SK-N-SH (cell line): ENCODE data around the gene IGF1R. TPM values are rescaled to one million over a fixed set of nuclear protein-coding genes. Genes with fewer than 3 reads are reported as not detected.

Experiments
- CTCF ChIA-PET: fragments of 300-600, 350-600 bp; formaldehyde crosslinking; extraction: SDS; loops from one replicate; lab custom pipeline; 2021; lab: Yijun Ruan, JAX
- POLR2A ChIA-PET: fragments of 350-600 bp; sonication (Branson Sonifier 250); formaldehyde crosslinking; extraction: SDS; loops from one replicate; lab custom pipeline; 2020; ENCODE audit warnings: antibody characterized with exemption, inconsistent platforms; lab: Yijun Ruan, JAX
- DNase-seq: peaks from one replicate; pipeline ENCODE4 v3.0.0; 2012
- H2AFZ ChIP-seq: fragments of 200-600 bp; sonication (generic); 2 replicates; pipeline ENCODE4 v1.8.1; 2016; ENCODE audit warnings: antibody characterized with exemption, mild to moderate bottlenecking, low read depth
- H3F3A ChIP-seq: fragments of 200-600 bp; sonication (generic); replicated peaks from 2 replicates; pipeline ENCODE3; 2016; ENCODE audit warnings: antibody characterized with exemption, mild to moderate bottlenecking; ENCODE audit not compliant: insufficient read depth
- H3K27ac ChIP-seq, 2 experiments: fragments of 200-500 bp in 1 of 2; fragments of 200-600 bp in 1 of 2; sonication (Bioruptor generic) in 1 of 2; sonication (generic), shearing (Covaris generic) in 1 of 2; 2 replicates each; pipeline versions ENCODE4 v1.5.1 to v1.6.1; 2014 to 2016; ENCODE audit warnings: low read depth in 2 of 2, inconsistent platforms in 1 of 2, low read length in 1 of 2, mild to moderate bottlenecking in 1 of 2, mixed read lengths in 1 of 2
- H3K27me3 ChIP-seq: fragments of 200-600 bp; sonication (generic), shearing (Covaris generic); 2 replicates; pipeline ENCODE4 v1.6.1; 2016; ENCODE audit warnings: mixed run types; ENCODE audit not compliant: insufficient read depth
- H3K36me3 ChIP-seq, 2 experiments: fragments of 200-500 bp in 1 of 2; fragments of 200-600 bp in 1 of 2; sonication (Bioruptor generic) in 1 of 2; sonication (generic) in 1 of 2; replicated peaks in 1 of 2; 2 replicates each; pipeline versions ENCODE3 to v1.5.1; 2014 to 2016; ENCODE audit warnings: low read length in 1 of 2, mild to moderate bottlenecking in 1 of 2; ENCODE audit not compliant: insufficient read depth in 2 of 2, control insufficient read depth in 1 of 2
- H3K4me1 ChIP-seq, 2 experiments: fragments of 200-500 bp in 1 of 2; fragments of 200-600 bp in 1 of 2; sonication (Bioruptor generic) in 1 of 2; sonication (generic), shearing (Covaris generic) in 1 of 2; 2 replicates each; pipeline versions ENCODE4 v1.5.1 to v1.6.1; 2014 to 2016; ENCODE audit warnings: low read depth in 1 of 2, low read length in 1 of 2, mixed run types in 1 of 2; ENCODE audit not compliant: insufficient read depth in 2 of 2, control insufficient read depth in 1 of 2
- H3K4me2 ChIP-seq: fragments of 200-600 bp; sonication (generic), shearing (Covaris generic); 2 replicates; pipeline ENCODE4 v1.6.1; 2017; ENCODE audit warnings: mixed run types
- H3K4me3 ChIP-seq, 2 experiments: fragments of 200-500 bp in 1 of 2; fragments of 200-600 bp in 1 of 2; sonication (Bioruptor generic) in 1 of 2; sonication (generic), shearing (Covaris generic) in 1 of 2; 2 replicates each; pipeline versions ENCODE4 v1.5.1 to v1.8.1; 2014 to 2016; ENCODE audit warnings: low read depth in 2 of 2, inconsistent platforms in 1 of 2, low read length in 1 of 2, mild to moderate bottlenecking in 1 of 2, mixed read lengths in 1 of 2, moderate library complexity in 1 of 2
- H3K79me2 ChIP-seq: fragments of 200-600 bp; sonication (generic); 2 replicates; pipeline ENCODE4 v1.8.1; 2017; ENCODE audit warnings: mild to moderate bottlenecking; ENCODE audit not compliant: insufficient read depth
- H3K9ac ChIP-seq: fragments of 200-600 bp; sonication (generic); 2 replicates; pipeline ENCODE4 v1.6.1; 2017; ENCODE audit warnings: mixed run types
- H3K9me2 ChIP-seq: fragments of 200-600 bp; sonication (generic); 2 replicates; pipeline ENCODE4 v1.6.1; 2017; ENCODE audit warnings: mixed run types
- H3K9me3 ChIP-seq: fragments of 200-600 bp; sonication (generic); 2 replicates; pipeline ENCODE4 v1.6.1; 2017; ENCODE audit warnings: mixed run types, mild to moderate bottlenecking, moderate library complexity
- H4K20me1 ChIP-seq: fragments of 200-600 bp; sonication (generic); 2 replicates; pipeline ENCODE4 v1.6.1; 2017; ENCODE audit warnings: mild to moderate bottlenecking, mixed run types; ENCODE audit not compliant: insufficient read depth
- CHD2 ChIP-seq: fragments of 150-350 bp; IDR thresholded peaks from 2 replicates; pipeline ENCODE4 v1.6.1; 2018; ENCODE audit warnings: low read length; ENCODE audit not compliant: partially characterized antibody
- EP300 ChIP-seq, 2 experiments: IDR thresholded peaks; 2 replicates each; pipeline versions ENCODE4 v1.4.0 to v1.6.1; 2012; ENCODE audit warnings: borderline replicate concordance in 1 of 2, low read depth in 1 of 2, low read length in 1 of 2
- GATA2 ChIP-seq: sonication (generic); formaldehyde crosslinking; IDR thresholded peaks from 2 replicates; pipeline ENCODE4 v1.5.0; 2020; ENCODE audit warnings: mild to moderate bottlenecking, missing genetic modification reagents
- JUND ChIP-seq: IDR thresholded peaks from 2 replicates; pipeline ENCODE4 v1.4.0; 2012
- MAX ChIP-seq: IDR thresholded peaks from 2 replicates; pipeline ENCODE4 v1.4.0; 2012; ENCODE audit warnings: low read depth
- NFIC ChIP-seq: IDR thresholded peaks from 2 replicates; pipeline ENCODE4 v1.4.0; 2012; ENCODE audit warnings: borderline replicate concordance
- NRF1 ChIP-seq: IDR thresholded peaks from 2 replicates; pipeline ENCODE4 v1.6.1; 2012; ENCODE audit warnings: low read depth, mild to moderate bottlenecking, low read length
- RCOR1 ChIP-seq: fragments of 150-350 bp; IDR thresholded peaks from 2 replicates; pipeline ENCODE4 v1.6.1; 2017; ENCODE audit warnings: antibody characterized with exemption, low read length
- RFX5 ChIP-seq: IDR thresholded peaks from 2 replicates; pipeline ENCODE4 v1.6.1; 2012; ENCODE audit warnings: mild to moderate bottlenecking, improper control_type of control experiment, low read length
- TAF1 ChIP-seq: IDR thresholded peaks from 2 replicates; pipeline ENCODE4 v1.6.1; 2012; ENCODE audit warnings: low read depth, mild to moderate bottlenecking, low read length, moderate library complexity, borderline replicate concordance
- USF1 ChIP-seq: IDR thresholded peaks from 2 replicates; pipeline ENCODE4 v1.4.0; 2012; ENCODE audit warnings: low read depth, borderline replicate concordance
- ZBTB33 ChIP-seq: IDR thresholded peaks from 2 replicates; pipeline ENCODE4 v1.4.0; 2012; ENCODE audit warnings: low read depth, borderline replicate concordance
- WGBS: methylation state at CpG from one replicate; pipeline ENCODE4 v1.1.6; 2017; ENCODE audit warnings: low lambda C conversion rate; 5-methylcytosine and 5-hydroxymethylcytosine counted together
- polyA plus RNA-seq, 3 experiments: library from polyadenylated mRNA; depleted of rRNA; stranded (reverse); fragments of >200 nt; gene quantifications; 2 replicates each; pipeline ENCODE4 v1.2.3, GENCODE V29; 2012
- TF ChIP-seq, protein P1 (sequence below): fragments of 200-600 bp; sonication (generic); IDR thresholded peaks from 2 replicates; pipeline ENCODE4 v1.6.1; 2017; ENCODE audit warnings: antibody characterized with exemption, mild to moderate bottlenecking, moderate library complexity

The IGF1R gene
- polyA plus RNA-seq, 1 of the 3 experiments (the other 2 are of a cell fraction) = 9.5 TPM

DNA sequence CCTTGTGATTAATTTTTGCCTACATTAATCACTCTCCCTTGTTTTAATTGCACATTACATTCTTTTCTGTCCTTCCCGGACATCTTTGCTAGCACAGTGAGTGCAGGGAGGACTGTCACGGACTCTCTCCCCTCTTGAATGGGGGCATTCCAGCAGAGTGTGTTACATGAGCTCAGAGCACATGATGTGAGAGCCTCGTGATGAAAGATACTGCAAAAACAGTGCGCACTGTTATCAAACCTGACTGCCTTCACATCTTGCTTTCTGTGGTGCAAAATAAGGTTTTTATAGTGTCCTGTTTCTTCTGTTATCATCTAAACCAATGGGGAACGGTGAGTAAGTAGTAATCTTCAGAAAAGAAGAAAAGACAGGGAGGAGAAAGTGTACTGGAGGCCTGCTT lies 191.7 kb downstream of the IGF1R start:
- H3K27me3 ChIP-seq = no peaks in the 10 kb centered on the region
- H3K4me3 ChIP-seq = no peak overlapping the region
- H3F3A ChIP-seq = no peaks in the 10 kb centered on the region
- no peaks in the 10 kb centered on the region for H3K36me3 ChIP-seq
- H3K4me2 ChIP-seq = no peak overlapping the region
- POLR2A ChIA-PET = no interaction called here
- no peak for DNase-seq
- H2AFZ ChIP-seq = no peak overlapping the region
- H3K79me2 ChIP-seq = peaks cover 43% of the 10 kb centered on the region
- peaks cover 8% of the 10 kb centered on the region; the same call in 1 of the 2 replicates for H4K20me1 ChIP-seq
- 91% methylated on average over 5 of the region's 5 CpGs for WGBS
- no peak for TF ChIP-seq TAF1
- TF ChIP-seq RCOR1 = no peak
- TF ChIP-seq ZBTB33 = no peak
- no peak for TF ChIP-seq CHD2
- TF ChIP-seq NRF1 = no peak
- TF ChIP-seq, protein P1, sequence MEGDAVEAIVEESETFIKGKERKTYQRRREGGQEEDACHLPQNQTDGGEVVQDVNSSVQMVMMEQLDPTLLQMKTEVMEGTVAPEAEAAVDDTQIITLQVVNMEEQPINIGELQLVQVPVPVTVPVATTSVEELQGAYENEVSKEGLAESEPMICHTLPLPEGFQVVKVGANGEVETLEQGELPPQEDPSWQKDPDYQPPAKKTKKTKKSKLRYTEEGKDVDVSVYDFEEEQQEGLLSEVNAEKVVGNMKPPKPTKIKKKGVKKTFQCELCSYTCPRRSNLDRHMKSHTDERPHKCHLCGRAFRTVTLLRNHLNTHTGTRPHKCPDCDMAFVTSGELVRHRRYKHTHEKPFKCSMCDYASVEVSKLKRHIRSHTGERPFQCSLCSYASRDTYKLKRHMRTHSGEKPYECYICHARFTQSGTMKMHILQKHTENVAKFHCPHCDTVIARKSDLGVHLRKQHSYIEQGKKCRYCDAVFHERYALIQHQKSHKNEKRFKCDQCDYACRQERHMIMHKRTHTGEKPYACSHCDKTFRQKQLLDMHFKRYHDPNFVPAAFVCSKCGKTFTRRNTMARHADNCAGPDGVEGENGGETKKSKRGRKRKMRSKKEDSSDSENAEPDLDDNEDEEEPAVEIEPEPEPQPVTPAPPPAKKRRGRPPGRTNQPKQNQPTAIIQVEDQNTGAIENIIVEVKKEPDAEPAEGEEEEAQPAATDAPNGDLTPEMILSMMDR = no peak
- TF ChIP-seq NFIC = no peak
- no peak for TF ChIP-seq RFX5
- TF ChIP-seq JUND = no peak
- no peak for TF ChIP-seq USF1
- TF ChIP-seq, all 33 proteins: peak for 0
- peaks cover 7 to 27% of the 10 kb centered on the region in 2 experiments for H3K4me1 ChIP-seq
- no peaks in the 10 kb centered on the region for H3K9me3 ChIP-seq
- H3K9me2 ChIP-seq = no peaks in the 10 kb centered on the region
- no peak overlapping the region for H3K9ac ChIP-seq
- no peak overlapping the region for H3K27ac ChIP-seq
- CTCF ChIA-PET = interaction anchor here (1.0 to 1.1 kb wide), 2 partner anchors 45 to 60 kb away, joined by 3 read pairs; no protein-coding TSS in a partner anchor

DNA sequence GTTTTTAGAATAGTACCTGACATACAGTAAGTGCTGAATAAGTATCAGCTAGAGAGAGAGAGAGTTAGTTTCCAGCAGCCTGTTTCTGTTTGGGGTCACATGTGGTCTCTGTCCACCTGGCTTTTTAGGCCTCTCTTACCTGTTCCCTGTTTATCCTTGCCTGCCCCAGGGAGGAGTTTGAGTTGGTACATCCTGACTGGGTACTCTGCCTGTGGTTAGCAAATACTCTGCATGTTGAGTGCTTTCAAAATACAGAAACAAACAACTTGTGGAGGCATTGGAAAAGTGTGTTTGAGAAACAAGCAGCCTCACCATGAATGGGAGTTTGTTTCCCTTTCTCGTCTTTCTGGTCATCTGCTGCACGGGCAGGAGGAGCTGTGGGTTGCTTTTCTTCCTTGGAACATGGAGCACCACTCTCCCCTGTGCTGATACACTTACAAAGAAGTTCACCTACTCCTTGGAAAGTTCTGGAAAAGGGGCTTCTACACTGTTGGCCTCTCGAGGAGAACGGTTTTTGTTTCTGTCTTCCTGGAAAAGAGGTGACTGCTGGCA lies 193.2 kb downstream of the IGF1R start:
- Histone ChIP-seq H3K27ac (no peak overlapping the region), H3K4me2 (no peak overlapping the region), H3K36me3 (no peaks in the 10 kb centered on the region), H3K9me2 (no peaks in the 10 kb centered on the region), H3F3A (no peaks in the 10 kb centered on the region), H3K9me3 (no peaks in the 10 kb centered on the region), H4K20me1 (peaks cover 8% of the 10 kb centered on the region; the same call in 1 of the 2 replicates), H3K4me1 (peaks cover 7 to 34% of the 10 kb centered on the region in 2 experiments), H2AFZ (no peak overlapping the region), H3K27me3 (no peaks in the 10 kb centered on the region), H3K4me3 (no peak overlapping the region), H3K79me2 (peaks cover 35% of the 10 kb centered on the region), H3K9ac (no peak overlapping the region)
- POLR2A ChIA-PET = no interaction called here
- TF ChIP-seq NRF1 (no peak), GATA2 (CRISPR knock-in tag) (no peak), MAX (no peak), EP300 (IDR thresholded peaks at IDR 0.05; ENCODE audit: borderline replicate concordance in 1 of 2, low read depth in 1 of 2, low read length in 1 of 2) (no peak), TAF1 (no peak)
- CTCF ChIA-PET = interaction anchor here (1.0 to 1.1 kb wide), 2 partner anchors 19 to 41 kb away, joined by 3 read pairs; no protein-coding TSS in a partner anchor
- DNase-seq = no peak
- WGBS = 95% methylated on average over 4 of the region's 4 CpGs
